ENCODE data around the gene PRAMEF9.
"Not testable (repeated sequence)": the region's sequence is repeated elsewhere in the genome, so short reads cannot be mapped to it uniquely, and the experiment has no call there.

GRCh38 chr1:13165531-13165930 lies 6.1 kb upstream of the PRAMEF9 start, which contains the start of gene HNRNPCL4:
- TF ChIP-seq POU6F1 (CRISPR knock-in tag; IDR thresholded peaks at IDR 0.05; ENCODE audit: borderline replicate concordance, low read depth); RARB (CRISPR knock-in tag; IDR thresholded peaks at IDR 0.05); CSRNP3 (CRISPR knock-in tag; IDR thresholded peaks at IDR 0.05); GLIS3 (CRISPR knock-in tag; IDR thresholded peaks at IDR 0.05); CREB5 (CRISPR knock-in tag; IDR thresholded peaks at IDR 0.05; ENCODE audit: low read depth); SNAI2 (CRISPR knock-in tag; IDR thresholded peaks at IDR 0.05); PATZ1 (CRISPR knock-in tag; IDR thresholded peaks at IDR 0.05; ENCODE audit: borderline replicate concordance); ZC3H10 (CRISPR knock-in tag; IDR thresholded peaks at IDR 0.05); ZFP3 (CRISPR knock-in tag; IDR thresholded peaks at IDR 0.05): not testable (repeated sequence)
